Myocyte (in vitro differentiated cells): ENCODE data around the gene LMTK3. TPM values are rescaled to one million over a fixed set of nuclear protein-coding genes. Genes with fewer than 3 reads are reported as not detected.

Experiments
- DNase-seq: peaks from one replicate; pipeline ENCODE4 v3.0.0-alpha.2; 2012; ENCODE audit warnings: low read depth
- total RNA-seq: library from RNA; depleted of rRNA; stranded (reverse); fragments of >200 nt; gene quantifications from 2 replicates; pipeline ENCODE4 v1.2.3, GENCODE V29; 2014

Gene LMTK3
- total RNA-seq, 1 donor from 2014 or later, result 0.05 TPM

- no peak for DNase-seq
Observed at GRCh38 chr19:48450441-48450840, 61.2 kb downstream of the LMTK3 start.

GRCh38 chr19:48448563-48448962 lies 63.1 kb downstream of the LMTK3 start:
- no peak for DNase-seq

- no peak for DNase-seq
Observed at GRCh38 chr19:48446579-48446978, 65.1 kb downstream of the LMTK3 start.

- peak; percentile 94 for DNase-seq
Observed at GRCh38 chr19:48445606-48446481, 65.8 kb downstream of the LMTK3 start, which contains the start of gene GRWD1. TSS of gene GRWD1 (plus strand) at chr19:48445983. CDS start at chr19:48446006, 23 bp downstream.

- DNase-seq, result peak; percentile 88
Observed at GRCh38 chr19:48445256-48445605, 66.4 kb downstream of the LMTK3 start.

GRCh38 chr19:48444936-48445200 lies 66.8 kb downstream of the LMTK3 start:
- no peak for DNase-seq

- DNase-seq, result no peak
Observed at GRCh38 chr19:48444129-48444935, 67.3 kb downstream of the LMTK3 start.

- DNase-seq, result no peak
Observed at GRCh38 chr19:48443731-48444128, 67.9 kb downstream of the LMTK3 start.

- DNase-seq, result no peak
Observed at GRCh38 chr19:48443256-48443655, 68.4 kb downstream of the LMTK3 start.

GRCh38 chr19:48442116-48443035 lies 69.3 kb downstream of the LMTK3 start:
- DNase-seq, result no peak

GRCh38 chr19:48441360-48442050 lies 70.1 kb downstream of the LMTK3 start:
- no peak for DNase-seq

- DNase-seq, result no peak
Observed at GRCh38 chr19:48436586-48436985, 75.0 kb downstream of the LMTK3 start.

Other genes starting within 250 kb of the LMTK3 start
- not detected in 2 replicates for gene ZNF114, start 241.8 kb downstream of the LMTK3 start, total RNA-seq
- gene EMP3, start 186.3 kb downstream of the LMTK3 start, total RNA-seq, result 261 and 322 TPM in 2 replicates
- gene TMEM143, start 147.9 kb downstream of the LMTK3 start, total RNA-seq, result 10.1 and 10.4 TPM in 2 replicates
- not detected in 2 replicates for gene SYNGR4, start 147.5 kb downstream of the LMTK3 start, total RNA-seq
- gene KDELR1, start 120.3 kb downstream of the LMTK3 start, total RNA-seq, result 111 and 121 TPM in 2 replicates
- 0.03 TPM in 1 of 2 replicates, not detected in the other for gene GRIN2D, start 118.2 kb downstream of the LMTK3 start, total RNA-seq
- 43.4 and 44.1 TPM in 2 replicates for gene GRWD1, start 65.9 kb downstream of the LMTK3 start, total RNA-seq
- 0.73 and 0.96 TPM in 2 replicates for gene KCNJ14, start 56.3 kb downstream of the LMTK3 start, total RNA-seq
- gene CYTH2, start 42.5 kb downstream of the LMTK3 start, total RNA-seq, result 50.8 and 60.6 TPM in 2 replicates
- gene SULT2B1, start 40.3 kb upstream of the LMTK3 start, total RNA-seq, result not detected in 2 replicates
- gene SPACA4, start 94.9 kb upstream of the LMTK3 start, total RNA-seq, result not detected in 2 replicates
- gene FAM83E, start 103.2 kb upstream of the LMTK3 start, total RNA-seq, result 5.1 and 7.9 TPM in 2 replicates
- gene RPL18, start 107.3 kb upstream of the LMTK3 start, total RNA-seq, result 1,744 and 2,296 TPM in 2 replicates
- gene SPHK2, start 107.7 kb upstream of the LMTK3 start, total RNA-seq, result 11.0 and 16.5 TPM in 2 replicates
- 6.9 and 17.0 TPM in 2 replicates for gene DBP, start 125.5 kb upstream of the LMTK3 start, total RNA-seq
- 1.5 and 2.0 TPM in 2 replicates for gene CA11, start 134.4 kb upstream of the LMTK3 start, total RNA-seq
- 0.08 and 0.42 TPM in 2 replicates for gene NTN5, start 161.2 kb upstream of the LMTK3 start, total RNA-seq
- gene FUT2, start 184.1 kb upstream of the LMTK3 start, total RNA-seq, result not detected in 2 replicates
- 8.7 and 16.2 TPM in 2 replicates for gene MAMSTR, start 207.9 kb upstream of the LMTK3 start, total RNA-seq
- gene RASIP1, start 228.8 kb upstream of the LMTK3 start, total RNA-seq, result 0.05 TPM in 2 replicates
- gene IZUMO1, start 235.1 kb upstream of the LMTK3 start, total RNA-seq, result 0.08 TPM in 1 of 2 replicates, not detected in the other
- gene FUT1, start 240.8 kb upstream of the LMTK3 start, total RNA-seq, result 0.03 and 0.05 TPM in 2 replicates
- not detected in 2 replicates for gene FGF21, start 243.7 kb upstream of the LMTK3 start, total RNA-seq